Epidermal melanocyte (primary cell): ENCODE data around the gene LPIN3.

Experiments
- DNase-seq: peaks from one replicate; pipeline ENCODE4 v3.0.0; 2011; ENCODE audit warnings: low spot score; ENCODE audit not compliant: insufficient read length

Gene LPIN3

DNA sequence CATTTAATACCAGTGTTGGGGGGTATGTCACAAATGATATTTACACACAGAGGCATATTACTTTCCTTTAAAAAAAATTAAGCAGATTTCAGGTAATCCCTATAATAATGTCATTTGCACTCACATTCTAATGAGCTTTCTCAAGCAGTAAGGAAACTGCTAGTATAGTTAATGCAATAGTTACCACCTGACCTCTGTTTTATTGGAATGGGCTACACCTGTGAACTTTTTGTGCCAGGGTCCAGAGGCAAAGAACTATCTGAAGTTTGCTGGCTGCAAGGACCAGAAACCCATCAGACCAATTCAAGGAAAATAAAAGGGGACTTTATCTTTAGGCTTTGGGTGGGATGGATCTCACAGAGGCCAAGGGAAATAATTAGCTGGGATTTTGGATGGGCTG lies 20.2 kb upstream of the LPIN3 start:
- DNase-seq = no peak

DNA sequence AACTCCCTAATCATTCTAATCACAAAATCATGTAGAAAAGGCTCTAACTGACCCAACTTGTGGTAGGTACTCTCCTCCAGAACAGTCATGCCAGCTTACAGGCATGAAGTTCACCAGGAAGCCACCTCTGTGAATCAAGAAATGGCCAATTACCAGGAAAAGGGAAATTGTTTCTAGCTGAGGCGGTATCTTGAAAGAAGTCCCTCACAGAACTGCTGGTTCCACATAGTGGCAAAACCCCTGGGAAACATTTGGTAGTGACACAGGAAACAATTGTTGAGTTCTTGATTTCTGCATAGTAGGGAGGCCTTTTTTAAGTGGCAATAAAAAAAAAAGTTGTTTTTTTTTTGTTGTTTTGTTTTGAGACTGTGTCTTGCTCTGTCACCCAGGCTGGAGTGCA lies 19.6 kb upstream of the LPIN3 start:
- DNase-seq = no peak

DNA sequence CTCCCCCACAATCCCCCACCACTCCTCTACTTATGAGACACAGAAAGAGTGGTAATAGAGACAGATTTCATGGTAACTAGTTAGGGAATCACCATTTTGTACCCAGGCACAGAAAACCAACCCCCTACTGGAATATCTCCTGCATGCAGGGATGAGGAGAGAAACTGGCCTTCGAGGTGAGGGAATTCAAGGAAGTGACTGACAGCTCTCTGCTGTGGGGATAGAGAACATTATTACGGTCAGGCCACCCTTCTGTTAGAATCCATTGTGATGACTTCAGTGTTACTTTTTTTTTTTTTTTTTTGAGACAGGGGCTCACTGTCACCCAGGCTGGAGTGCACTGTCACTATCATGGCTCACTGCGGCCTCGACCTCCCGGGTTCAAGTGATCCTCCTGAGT lies 13.4 kb upstream of the LPIN3 start:
- no peak for DNase-seq

DNA sequence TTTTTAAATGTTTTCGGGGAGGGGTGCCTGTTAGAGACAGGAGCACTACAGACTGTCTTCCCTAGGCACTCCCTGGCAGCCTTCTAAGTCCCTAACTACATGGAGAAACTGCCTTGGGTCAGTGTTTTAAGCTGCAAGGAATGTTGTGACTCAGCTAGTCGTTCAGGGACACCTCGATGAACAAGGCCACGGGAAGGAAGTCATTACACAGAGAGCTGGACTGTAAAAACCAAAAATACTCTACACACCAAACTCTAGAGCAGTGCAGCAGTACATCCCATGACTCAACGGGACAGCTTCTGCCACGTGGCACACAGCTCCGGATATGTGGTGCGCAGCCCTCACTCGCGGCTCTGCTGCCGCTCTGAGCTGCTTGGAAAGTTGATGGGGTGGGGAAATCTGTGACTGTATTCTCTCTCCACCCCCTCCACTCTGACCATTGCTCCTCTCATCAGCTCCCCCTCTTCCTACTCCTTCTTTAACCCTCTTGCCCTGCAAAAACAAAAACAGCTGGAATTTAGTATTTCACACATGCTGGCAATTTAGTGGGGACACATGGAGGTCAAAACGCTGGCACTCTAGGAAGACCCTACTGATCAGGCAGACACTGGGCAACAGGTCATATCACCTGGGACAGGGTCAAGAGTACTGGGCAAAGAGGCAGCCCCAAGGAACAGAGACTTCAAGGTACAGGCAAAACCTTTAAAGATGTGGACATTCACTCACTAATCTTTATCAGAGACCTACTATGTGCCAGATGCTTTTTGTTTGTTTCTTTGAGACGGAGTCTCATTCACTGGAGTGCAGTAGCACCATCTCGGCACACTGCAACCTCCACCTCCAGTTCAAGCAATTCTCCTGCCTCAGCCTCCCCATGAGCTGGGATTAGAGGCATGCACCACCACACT lies 10.9 kb upstream of the LPIN3 start:
- peak; percentile 79 for DNase-seq

DNA sequence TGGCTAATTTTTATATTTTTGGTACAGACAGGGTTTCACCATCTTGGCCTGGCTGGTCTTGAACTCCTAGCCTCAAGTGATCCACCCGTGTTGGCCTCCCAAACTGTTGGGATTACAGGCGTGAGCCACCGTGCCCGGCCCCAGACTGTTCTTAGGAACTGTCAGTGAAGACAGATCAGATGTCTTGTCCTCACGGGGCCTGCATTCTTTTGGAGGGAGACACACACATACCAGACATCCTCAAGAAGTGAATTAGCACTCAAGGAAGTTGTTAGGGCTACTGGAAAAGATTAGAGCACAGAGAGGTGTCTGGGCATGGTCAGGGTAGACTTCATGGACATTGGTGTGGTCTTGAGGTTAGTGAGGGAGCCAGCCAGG lies 10.3 kb upstream of the LPIN3 start:
- no peak for DNase-seq

DNA sequence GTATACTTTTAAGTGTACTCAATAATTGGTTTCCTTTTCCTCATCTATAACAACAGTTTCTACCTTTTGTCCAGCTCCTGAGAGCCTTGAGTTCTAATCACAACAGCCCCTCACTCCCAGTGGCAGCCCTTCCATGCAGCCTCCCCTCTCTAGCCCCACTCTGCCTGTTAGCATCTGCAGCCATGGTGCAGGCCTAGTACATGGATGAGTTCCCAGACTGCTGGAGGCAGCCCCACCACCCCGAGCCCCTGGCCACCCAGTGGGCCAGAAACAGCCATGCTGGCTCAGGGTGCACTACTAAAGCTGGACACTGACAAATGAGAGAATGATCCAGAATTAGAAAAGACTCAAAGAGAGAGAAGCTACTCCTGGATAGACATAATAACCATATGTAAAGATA lies 9.7 kb upstream of the LPIN3 start:
- no peak for DNase-seq

DNA sequence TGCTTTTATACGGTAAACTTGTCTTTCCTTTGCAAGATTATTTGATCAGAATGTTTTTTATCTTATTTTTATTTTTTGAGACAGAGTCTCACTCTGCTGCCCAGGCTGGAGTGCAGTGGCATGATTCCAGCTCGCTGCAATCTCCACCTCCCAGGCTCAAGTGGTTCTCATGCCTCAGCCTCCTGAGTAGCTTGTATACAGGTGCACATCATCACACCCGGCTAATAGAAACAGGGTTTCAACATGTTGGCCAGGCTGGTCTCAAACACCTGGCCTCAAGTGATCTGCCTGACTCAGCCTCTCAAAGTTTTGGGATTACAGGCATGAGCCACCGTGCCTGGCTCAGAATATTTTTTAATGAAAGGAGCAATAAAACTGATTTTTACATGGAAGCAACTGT lies 8.9 kb upstream of the LPIN3 start:
- no peak for DNase-seq

DNA sequence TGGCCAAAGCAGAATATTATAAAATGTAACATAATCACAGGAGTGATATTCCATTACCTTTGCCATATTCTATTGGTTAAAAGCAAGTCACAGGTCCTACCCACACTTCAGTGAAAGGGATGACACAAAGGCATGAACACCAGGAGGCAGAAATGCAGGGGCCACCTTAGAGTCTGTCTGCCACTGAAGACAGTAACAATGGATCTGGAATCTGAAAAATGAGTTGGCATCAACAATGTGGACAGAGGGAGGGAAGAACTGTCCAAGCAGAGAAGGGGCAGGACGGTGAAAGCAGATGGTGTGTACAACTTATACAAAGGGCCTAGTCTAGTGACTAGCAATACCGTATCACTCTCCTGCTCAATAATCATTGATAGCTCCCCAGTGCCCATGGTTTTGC lies 6.6 kb upstream of the LPIN3 start:
- DNase-seq = no peak

DNA sequence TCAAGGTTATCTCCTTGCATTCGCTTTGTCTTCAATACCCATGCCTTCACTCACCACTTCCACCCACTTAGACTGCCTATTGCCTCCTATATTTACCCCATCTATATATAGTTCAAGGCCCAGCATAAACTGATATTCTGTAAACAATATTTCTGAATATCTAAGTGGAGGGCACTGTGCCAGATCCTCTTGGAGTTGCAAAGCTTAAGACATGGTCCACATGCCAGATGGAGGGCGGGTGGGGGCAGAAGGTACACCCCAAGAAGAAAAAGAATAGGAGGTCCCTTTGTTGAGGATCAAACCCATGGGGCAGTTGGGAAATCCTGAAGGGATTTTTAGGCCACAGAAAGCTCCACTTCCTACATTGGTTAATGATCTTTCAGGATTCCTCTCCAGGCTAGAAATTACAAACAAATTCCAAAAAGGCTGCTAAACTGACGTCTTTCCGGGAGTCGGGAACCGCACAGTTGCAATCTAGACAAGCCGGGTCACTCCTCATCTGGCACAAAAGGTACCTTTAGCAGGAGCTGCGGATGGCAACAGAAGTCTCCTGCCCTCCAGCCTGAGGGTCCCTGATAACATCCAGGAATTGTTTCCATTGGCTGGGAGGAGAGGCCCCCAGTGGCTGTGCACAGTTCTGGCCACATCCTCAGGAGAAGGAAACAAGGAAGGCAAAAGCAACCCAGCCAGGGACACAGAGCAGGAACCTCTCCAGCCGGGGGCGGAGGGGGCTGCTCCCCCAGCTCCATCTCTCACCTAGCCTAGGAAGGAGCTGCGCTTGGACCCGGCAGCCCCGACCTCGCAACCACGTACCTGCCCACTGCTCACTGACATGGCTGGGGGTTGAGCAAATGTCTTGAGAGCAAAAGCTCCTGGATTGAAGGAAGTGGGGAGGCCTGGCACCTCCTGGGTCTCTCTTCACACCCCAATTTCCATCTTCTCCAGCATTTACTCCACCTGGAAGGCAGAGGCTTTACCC lies 5.9 kb upstream of the LPIN3 start:
- DNase-seq = no peak

DNA sequence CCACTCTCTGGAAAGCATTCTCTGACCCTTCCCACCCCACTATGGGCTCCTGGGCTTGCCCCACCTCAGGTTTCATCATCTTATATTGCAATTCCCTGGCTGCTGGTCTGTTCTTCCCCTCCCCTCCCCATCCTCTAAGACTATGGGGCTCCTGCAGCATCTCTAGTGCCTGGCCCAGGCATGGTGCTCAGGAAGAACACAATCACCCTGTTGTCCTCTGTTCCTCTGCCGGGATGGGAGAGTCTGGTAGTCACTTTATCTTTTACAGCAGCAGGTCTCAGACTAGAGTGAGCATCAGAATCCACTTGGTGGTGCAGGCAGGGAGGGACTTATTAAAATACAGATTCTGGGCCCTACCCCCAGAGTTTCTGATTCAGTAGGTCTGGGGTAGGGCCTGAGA lies 5.0 kb upstream of the LPIN3 start:
- no peak for DNase-seq

DNA sequence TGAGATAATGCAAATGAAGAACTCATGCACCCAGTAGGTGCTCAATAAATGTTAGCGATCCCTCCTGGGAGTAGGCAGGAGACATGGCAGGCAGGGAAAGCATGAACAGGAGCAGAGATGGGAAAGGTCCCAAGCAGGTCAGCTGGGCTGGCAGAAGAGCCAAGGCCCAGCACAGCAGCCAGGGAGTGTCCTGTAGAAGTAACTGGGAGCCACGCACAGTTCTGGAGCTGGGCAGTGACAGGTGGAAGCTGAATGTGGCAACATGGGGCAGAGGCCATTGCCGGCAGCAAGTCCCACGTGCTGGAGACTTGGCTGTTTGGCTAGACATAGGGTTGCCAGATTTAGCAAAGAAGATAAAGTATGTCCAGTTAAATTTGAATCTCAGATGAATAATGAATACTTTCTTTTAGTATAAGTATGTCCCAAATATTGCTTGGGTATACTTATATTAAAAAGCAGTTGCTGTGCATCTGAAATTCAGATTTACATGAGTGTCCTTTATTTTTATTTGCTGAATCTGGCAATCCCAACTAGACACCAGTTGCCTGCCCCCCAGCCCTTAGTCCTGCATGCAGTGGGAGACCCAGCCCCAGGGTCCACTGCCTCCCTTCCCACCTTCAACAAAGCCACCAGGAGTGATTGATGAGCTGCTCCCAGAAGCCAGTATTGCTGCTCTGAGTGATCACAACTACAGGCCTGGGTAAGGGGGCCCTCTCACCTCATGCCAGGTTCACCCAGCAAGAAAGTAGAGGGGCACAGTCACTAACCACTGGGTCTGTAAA lies 3.7 kb upstream of the LPIN3 start:
- DNase-seq = no peak

DNA sequence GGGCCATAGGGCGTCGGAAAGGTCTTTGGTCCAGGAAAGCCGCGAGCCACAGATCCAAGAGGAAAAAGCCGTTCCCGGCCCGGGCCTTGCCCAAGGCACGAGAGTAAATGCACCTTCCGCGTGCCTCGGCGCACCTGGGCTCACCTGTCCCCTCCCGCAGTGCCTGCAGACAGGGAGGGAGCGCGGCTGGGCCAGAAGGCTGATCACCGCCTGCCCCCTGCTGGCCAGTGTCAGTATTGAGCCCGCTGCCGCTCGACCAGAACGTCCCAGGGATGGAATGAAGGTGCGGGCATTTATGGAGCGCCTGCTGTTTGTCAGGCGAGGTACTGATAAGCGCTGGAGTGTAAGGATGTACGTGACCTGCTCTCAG lies 679 bp upstream of the LPIN3 start:
- DNase-seq = peak; percentile 67

DNA sequence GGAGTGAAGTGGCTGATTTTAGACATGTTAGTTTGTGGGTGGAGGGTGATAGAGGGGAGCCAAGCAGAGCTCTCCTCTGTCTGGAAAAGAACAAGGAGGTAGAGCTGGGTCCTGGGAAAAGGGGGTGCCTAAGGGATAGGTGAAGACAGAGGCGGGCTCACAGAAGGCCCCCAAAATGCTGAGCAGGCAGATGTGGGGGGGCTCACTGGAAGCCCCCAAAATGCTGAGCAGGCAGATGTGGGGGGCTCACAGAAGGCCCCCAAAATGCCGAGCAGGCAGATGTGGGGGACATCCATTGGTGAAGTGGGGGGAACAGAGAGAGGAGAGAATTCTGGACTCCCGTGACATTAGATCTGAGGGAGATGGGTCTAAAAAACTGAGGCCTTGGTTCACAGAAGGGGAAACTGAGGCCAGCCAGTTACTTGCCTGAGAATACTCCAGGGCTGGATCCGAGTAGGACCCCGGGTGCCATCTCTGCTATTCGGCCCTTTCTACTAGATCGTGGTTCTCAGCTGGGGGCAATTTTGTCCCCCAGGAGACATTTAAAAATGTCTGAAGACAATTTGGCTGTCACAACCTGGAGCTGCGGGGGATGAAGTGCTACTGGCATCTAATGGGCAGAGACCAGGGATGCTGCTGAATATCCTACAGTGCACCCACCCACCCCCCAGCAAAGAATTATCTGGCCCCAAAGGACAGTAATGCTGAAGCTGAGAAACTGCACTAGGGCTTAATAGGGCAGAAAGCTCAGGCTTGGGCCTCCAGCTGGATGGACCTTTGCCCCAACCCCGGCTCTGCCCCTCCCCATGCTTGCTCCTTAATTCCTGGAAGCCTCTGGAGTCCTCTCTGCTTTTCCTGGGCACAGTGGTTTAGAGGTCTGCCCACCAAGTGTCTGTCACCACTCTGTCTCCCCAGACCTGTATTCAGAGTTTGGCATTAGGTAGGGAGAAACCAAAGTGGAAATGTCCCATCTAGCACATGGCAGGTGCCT lies 2.1 kb downstream of the LPIN3 start:
- peak; percentile 14 for DNase-seq

DNA sequence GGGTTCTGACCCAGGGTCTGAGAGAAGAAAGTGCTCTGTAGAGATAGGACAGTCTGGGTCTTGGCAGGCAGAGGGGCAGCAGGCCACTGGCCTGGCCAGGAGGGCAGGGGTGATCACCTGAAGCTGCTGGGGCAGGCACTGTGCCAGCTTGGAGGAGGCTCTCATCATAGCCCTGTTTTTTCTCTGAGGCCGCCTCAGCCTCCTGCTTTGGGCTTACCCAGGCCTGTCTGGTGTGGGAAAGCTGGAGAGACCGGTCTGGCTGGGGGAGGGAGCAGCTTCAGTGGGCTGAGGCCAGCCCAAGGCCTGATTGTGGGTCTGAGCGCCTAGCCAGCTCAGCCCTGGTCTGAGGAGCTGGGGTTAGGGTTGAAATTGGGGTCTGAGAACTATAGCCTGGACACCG lies 3.9 kb downstream of the LPIN3 start:
- DNase-seq = no peak

DNA sequence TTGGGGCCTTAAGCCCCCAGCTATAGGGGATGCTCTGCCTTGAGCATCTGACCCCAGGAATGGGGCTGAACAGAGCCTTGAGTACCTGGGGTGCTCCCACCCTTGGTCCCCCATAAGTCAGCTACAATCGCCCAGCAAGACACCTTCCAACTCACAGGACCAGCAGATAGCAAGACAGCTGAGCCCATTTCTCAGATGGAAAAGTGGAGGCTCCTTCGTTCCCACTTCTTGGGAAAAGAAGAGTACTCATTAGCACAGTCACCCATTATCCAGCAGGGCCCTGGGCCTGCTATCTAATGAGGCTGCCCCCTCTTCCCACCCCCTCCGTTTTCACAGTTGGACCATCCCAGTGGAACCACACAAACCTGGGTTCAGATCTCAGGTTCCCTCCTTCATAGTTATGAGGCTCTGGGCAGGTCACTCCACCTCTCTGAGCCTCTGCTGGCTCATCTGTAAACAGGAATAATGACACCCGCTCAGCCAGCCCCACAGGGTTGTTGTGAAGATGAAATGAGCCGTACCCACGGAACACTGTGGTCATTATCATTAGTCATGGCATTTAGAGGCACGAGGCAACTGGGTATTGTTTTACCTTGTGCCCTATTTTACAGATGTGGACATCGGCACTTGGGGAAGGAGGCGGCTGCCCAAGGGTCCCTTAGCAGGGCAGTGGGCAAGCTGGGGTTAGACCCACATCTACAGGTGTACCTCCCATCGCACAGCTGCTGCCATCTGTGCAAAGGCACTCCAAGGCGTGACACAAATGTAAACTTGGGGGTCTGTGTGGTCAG lies 4.5 kb downstream of the LPIN3 start:
- DNase-seq = peak; percentile 7

DNA sequence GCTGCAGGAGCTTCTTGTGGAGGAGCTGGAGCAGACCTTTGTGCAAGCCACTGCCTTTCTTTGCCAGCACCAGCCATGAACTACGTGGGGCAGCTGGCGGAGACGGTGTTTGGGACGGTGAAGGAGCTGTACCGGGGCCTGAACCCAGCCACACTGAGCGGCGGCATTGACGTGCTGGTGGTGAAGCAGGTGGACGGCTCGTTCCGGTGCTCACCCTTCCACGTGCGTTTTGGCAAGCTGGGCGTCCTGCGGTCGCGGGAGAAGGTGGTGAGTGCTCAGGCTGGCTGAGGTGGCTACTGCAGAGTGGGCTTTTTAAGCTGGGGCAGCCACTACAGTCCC lies 5.1 kb downstream of the LPIN3 start:
- no peak for DNase-seq

DNA sequence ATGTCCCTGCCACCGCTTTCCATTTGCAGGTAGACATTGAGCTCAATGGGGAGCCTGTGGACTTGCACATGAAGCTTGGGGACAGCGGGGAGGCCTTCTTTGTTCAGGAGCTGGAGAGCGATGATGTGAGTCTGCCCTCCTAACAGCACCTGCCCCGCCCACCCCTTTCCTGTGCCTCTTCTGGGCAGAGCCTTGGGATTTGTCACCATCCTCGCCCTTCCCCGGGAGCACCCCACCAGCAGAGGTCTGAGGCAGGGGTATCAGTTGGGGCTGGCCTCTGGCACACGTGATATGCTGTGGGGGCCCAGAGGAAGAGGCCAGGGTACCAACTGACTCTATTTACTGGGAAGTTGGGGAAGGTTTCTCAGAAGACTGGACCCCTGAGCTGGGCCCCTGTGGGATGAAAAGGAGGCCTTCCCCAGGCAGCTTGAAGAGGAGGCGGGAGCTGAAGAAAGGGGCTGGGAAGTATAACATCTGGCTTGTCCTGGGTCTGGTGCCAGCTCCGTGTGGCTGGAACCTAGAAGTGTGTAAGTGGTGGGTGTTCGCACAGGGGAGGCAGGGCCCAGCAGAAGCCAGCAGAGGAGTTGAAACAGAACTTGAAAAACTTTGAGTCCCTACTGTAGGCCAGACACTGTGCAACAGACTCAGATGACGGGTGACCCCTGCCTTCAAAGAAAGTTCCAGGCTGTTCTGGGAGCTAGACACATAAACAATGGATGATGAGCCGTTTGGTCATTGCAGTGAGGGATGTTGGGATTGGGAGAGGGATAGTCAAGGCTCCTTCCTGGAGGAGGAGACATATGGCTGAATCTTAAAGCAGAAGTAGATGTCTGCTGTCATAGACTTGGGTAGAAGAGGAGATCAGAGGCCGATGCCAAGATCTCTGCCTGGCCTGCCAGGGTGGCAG lies 7.2 kb downstream of the LPIN3 start:
- DNase-seq = peak; percentile 18

DNA sequence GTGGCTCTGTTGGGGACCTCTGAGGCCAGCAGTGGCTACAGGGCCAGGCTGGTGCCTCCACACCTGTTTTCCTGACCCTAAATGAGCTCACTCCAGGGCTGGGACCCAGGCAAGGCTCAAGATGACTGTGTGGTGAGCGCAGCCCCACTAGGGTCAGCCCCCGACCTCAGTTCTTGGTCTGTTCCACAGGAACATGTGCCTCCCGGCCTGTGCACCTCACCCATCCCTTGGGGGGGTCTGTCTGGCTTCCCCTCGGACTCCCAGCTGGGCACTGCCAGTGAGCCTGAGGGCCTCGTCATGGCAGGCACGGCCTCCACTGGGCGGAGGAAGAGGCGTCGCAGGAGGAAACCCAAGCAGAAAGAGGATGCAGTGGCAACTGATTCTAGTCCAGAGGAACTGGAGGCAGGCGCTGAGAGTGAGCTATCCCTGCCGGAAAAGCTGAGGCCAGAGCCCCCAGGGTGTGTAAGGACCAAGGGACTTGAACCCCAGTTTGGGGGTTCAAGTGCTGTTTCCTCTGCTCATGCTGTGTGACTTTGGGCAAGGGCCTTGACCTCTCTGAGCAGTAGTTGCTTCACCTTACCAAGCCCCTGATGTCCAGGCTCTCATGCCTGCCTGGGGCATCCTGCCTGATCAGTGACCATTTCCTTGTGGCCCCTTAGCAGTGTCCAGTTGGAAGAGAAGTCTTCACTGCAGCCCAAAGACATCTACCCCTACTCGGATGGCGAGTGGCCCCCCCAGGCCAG lies 8.0 kb downstream of the LPIN3 start:
- peak; percentile 7 for DNase-seq
